H9 (cell line): ENCODE data around the gene RCAN2. TPM values are rescaled to one million over a fixed set of nuclear protein-coding genes. Genes with fewer than 3 reads are reported as not detected.

Source experiments
- DNase-seq: peaks from one replicate; pipeline ENCODE4 v3.0.0-alpha.2; 2017
- H2AFZ ChIP-seq: one replicate; pipeline ENCODE4 v1.6.1; 2013; ENCODE audit warnings: mild to moderate bottlenecking, low read length, control low read depth, moderate library complexity
- H2AK5ac ChIP-seq: 2 replicates; pipeline ENCODE4 v1.6.1; 2013; ENCODE audit warnings: low read length, control low read depth, mixed read lengths; ENCODE audit not compliant: insufficient read length
- H2BK120ac ChIP-seq: one replicate; pipeline ENCODE4 v1.6.1; 2013; ENCODE audit warnings: low read depth, mild to moderate bottlenecking, low read length, control low read depth, inconsistent platforms; ENCODE audit not compliant: poor library complexity, severe bottlenecking
- H2BK12ac ChIP-seq: 2 replicates; pipeline ENCODE4 v1.6.1; 2013; ENCODE audit warnings: low read length, control low read depth, mixed read lengths, low read depth; ENCODE audit not compliant: insufficient read length
- H2BK15ac ChIP-seq: 2 replicates; pipeline ENCODE4 v1.6.1; 2013; ENCODE audit warnings: low read depth, low read length, control low read depth
- H2BK20ac ChIP-seq: one replicate; pipeline ENCODE4 v1.6.1; 2013; ENCODE audit warnings: low read depth, mild to moderate bottlenecking, low read length, control low read depth, inconsistent platforms; ENCODE audit not compliant: poor library complexity, severe bottlenecking
- H2BK5ac ChIP-seq: 2 replicates; pipeline ENCODE4 v1.6.1; 2013; ENCODE audit warnings: low read length, control low read depth, mixed read lengths; ENCODE audit not compliant: insufficient read length
- H3K14ac ChIP-seq: 2 replicates; pipeline ENCODE4 v1.6.1; 2013; ENCODE audit warnings: low read length, control low read depth; ENCODE audit not compliant: insufficient read depth
- H3K18ac ChIP-seq: 2 replicates; pipeline ENCODE4 v1.6.1; 2013; ENCODE audit warnings: low read depth, mild to moderate bottlenecking, mixed read lengths, low read length, control low read depth; ENCODE audit not compliant: insufficient read length
- H3K23ac ChIP-seq: 2 replicates; pipeline ENCODE4 v1.6.1; 2013; ENCODE audit warnings: low read length, control low read depth, mixed read lengths, low read depth; ENCODE audit not compliant: insufficient read length
- H3K23me2 ChIP-seq: 2 replicates; pipeline ENCODE4 v1.6.1; 2013; ENCODE audit warnings: low read depth, mild to moderate bottlenecking, mixed read lengths, low read length, control low read depth; ENCODE audit not compliant: insufficient read length, poor library complexity, severe bottlenecking
- H3K27ac ChIP-seq: 2 replicates; pipeline ENCODE4 v1.5.1; 2013; ENCODE audit warnings: low read length, control low read depth, mixed read lengths, low read depth; ENCODE audit not compliant: insufficient read length
- H3K27me3 ChIP-seq: 2 replicates; pipeline ENCODE4 v1.6.1; 2013; ENCODE audit warnings: low read length, control low read depth, inconsistent platforms; ENCODE audit not compliant: insufficient read depth
- H3K4ac ChIP-seq: 2 replicates; pipeline ENCODE4 v1.6.1; 2013; ENCODE audit warnings: low read depth, mild to moderate bottlenecking, control low read depth, inconsistent platforms, low read length, moderate library complexity
- H3K4me1 ChIP-seq: 2 replicates; pipeline ENCODE4 v1.6.1; 2013; ENCODE audit warnings: low read length, control low read depth, inconsistent platforms; ENCODE audit not compliant: insufficient read depth
- H3K4me2 ChIP-seq: 2 replicates; pipeline ENCODE4 v1.6.1; 2013; ENCODE audit warnings: low read length, control low read depth, mixed read lengths; ENCODE audit not compliant: insufficient read length, insufficient read depth
- H3K56ac ChIP-seq: 2 replicates; pipeline ENCODE4 v1.6.1; 2013; ENCODE audit warnings: low read depth, mild to moderate bottlenecking, mixed read lengths, low read length, control low read depth; ENCODE audit not compliant: insufficient read length
- H3K79me1 ChIP-seq: 2 replicates; pipeline ENCODE4 v1.6.1; 2013; ENCODE audit warnings: low read depth, mild to moderate bottlenecking, moderate library complexity, low read length, control low read depth, inconsistent platforms; ENCODE audit not compliant: insufficient read depth, poor library complexity, severe bottlenecking
- H3K79me2 ChIP-seq: 2 replicates; pipeline ENCODE4 v1.6.1; 2013; ENCODE audit warnings: low read length, control low read depth, inconsistent platforms; ENCODE audit not compliant: insufficient read depth
- H3K9ac ChIP-seq: 2 replicates; pipeline ENCODE4 v1.6.1; 2013; ENCODE audit warnings: low read length, control low read depth, mixed read lengths; ENCODE audit not compliant: insufficient read length; ENCODE audit errors: extremely low read depth
- H3K9me3 ChIP-seq: one replicate; pipeline ENCODE4 v1.6.1; 2013; ENCODE audit warnings: low read depth, low read length, inconsistent platforms; ENCODE audit not compliant: control insufficient read depth
- H3T11ph ChIP-seq: one replicate; pipeline ENCODE4 v1.6.1; 2013; ENCODE audit warnings: mild to moderate bottlenecking, low read length, control low read depth, inconsistent platforms
- H4K20me1 ChIP-seq: one replicate; pipeline ENCODE4 v1.6.1; 2013; ENCODE audit not compliant: control insufficient read depth, insufficient read length, insufficient read depth
- H4K5ac ChIP-seq: 2 replicates; pipeline ENCODE4 v1.6.1; 2013; ENCODE audit warnings: low read depth, mild to moderate bottlenecking, mixed read lengths, low read length, control low read depth; ENCODE audit not compliant: insufficient read length
- H4K8ac ChIP-seq: replicated peaks from 2 replicates; pipeline ENCODE4 v1.6.1; 2013; ENCODE audit warnings: low read length, control low read depth, mixed read lengths, low read depth; ENCODE audit not compliant: insufficient read length
- H4K91ac ChIP-seq: 2 replicates; pipeline ENCODE4 v1.6.1; 2013; ENCODE audit warnings: low read depth, mild to moderate bottlenecking, moderate library complexity, mixed read lengths, low read length, control low read depth; ENCODE audit not compliant: insufficient read length
- H3K27ac Mint-ChIP-seq, 3 experiments: 2 replicates in 2 of 3; 3 replicates in 1 of 3; pipeline ENCODE4 v1.8.0; 2020 to 2021; ENCODE audit warnings: mixed read lengths in 3 of 3, mild to moderate bottlenecking in 1 of 3, moderate library complexity in 1 of 3
- H3K27me3 Mint-ChIP-seq: 2 replicates; pipeline ENCODE4 v1.8.0; 2021; ENCODE audit warnings: low read depth, mild to moderate bottlenecking, moderate library complexity, mixed read lengths
- H3K36me3 Mint-ChIP-seq, 3 experiments: 2 replicates in 2 of 3; 3 replicates in 1 of 3; pipeline ENCODE4 v1.8.0; 2020 to 2021; ENCODE audit warnings: low read depth in 3 of 3, mixed read lengths in 3 of 3; ENCODE audit not compliant: insufficient read depth in 1 of 3
- H3K4me1 Mint-ChIP-seq, 2 experiments: 2 replicates each; pipeline ENCODE4 v1.8.0; 2020; ENCODE audit warnings: mixed read lengths in 2 of 2
- H3K4me3 Mint-ChIP-seq, 2 experiments: 2 replicates in 1 of 2; 3 replicates in 1 of 2; pipeline ENCODE4 v1.8.0; 2020 to 2021; ENCODE audit warnings: mild to moderate bottlenecking in 2 of 2, mixed read lengths in 2 of 2, moderate library complexity in 1 of 2
- H3K9me3 Mint-ChIP-seq, 2 experiments: 2 replicates in 1 of 2; 3 replicates in 1 of 2; pipeline ENCODE4 v1.8.0; 2020; ENCODE audit warnings: mild to moderate bottlenecking in 2 of 2, mixed read lengths in 2 of 2, moderate library complexity in 1 of 2
- WGBS: extraction: QIAGEN DNeasy Blood & Tissue Kit; methylation state at CpG from one replicate; pipeline ENCODE4 v1.1.7; 2013; ENCODE audit warnings: missing lambda C conversion rate, low lambda C conversion rate, mixed read lengths; ENCODE audit not compliant: insufficient read length; ENCODE audit errors: extremely low coverage; 5-methylcytosine and 5-hydroxymethylcytosine counted together
- total RNA-seq: library from RNA; stranded (reverse); gene quantifications from 2 replicates; pipeline ENCODE4 v1.2.1, GENCODE V29; 2021
- TF ChIP-seq, protein P1 (sequence below): fragments of 200-600 bp; sonication (generic); conservative IDR thresholded peaks from 3 replicates; pipeline ENCODE4 v1.8.0; 2021; ENCODE audit warnings: antibody characterized with exemption, mild to moderate bottlenecking

RCAN2 gene
- total RNA-seq, 1 experiment from 2014 or later, result 3.0 TPM

DNA sequence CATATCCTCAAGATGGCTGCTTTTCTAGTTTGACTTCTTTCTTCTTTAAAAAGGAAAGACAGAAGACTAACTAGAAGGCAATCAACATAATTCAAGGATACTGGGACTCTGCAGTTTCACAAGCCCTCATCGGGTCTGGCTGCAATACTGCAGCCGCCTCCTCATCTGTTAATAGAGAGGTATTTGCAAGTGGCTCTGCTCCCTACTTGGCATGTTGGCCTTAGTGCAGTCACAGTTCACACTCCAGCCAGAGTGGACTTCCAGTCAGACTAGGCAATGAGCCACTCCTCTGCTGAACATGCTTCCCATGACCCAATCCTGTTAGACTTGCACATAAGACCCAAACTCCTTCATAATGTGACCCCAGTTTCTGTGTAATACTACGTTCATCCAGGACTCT lies 178.6 kb downstream of the RCAN2 start:
- Histone ChIP-seq H4K5ac (no peak overlapping the region), H3K23ac (no peak overlapping the region), H3K4me2 (no peak overlapping the region), H3K9ac (no peak overlapping the region), H3K79me2 (no peaks in the 10 kb centered on the region), H3K4ac (no peak overlapping the region), H3K27ac (no peak overlapping the region), H3K4me1 (no peaks in the 10 kb centered on the region), H2BK120ac (no peak overlapping the region), H4K8ac (no peak overlapping the region), H2BK15ac (no peak overlapping the region), H3T11ph (no peak overlapping the region), H2BK20ac (no peak overlapping the region), H3K79me1 (no peaks in the 10 kb centered on the region), H4K20me1 (no peaks in the 10 kb centered on the region), H2BK5ac (no peak overlapping the region), H2AFZ (no peak overlapping the region), H3K56ac (no peak overlapping the region), H3K9me3 (no peaks in the 10 kb centered on the region), H4K91ac (no peak overlapping the region), H2BK12ac (no peak overlapping the region), H2AK5ac (no peak overlapping the region), H3K18ac (no peak overlapping the region), H3K27me3 (no peaks in the 10 kb centered on the region), H3K23me2 (no peaks in the 10 kb centered on the region), H3K14ac (no peak overlapping the region)
- TF ChIP-seq, protein P1, sequence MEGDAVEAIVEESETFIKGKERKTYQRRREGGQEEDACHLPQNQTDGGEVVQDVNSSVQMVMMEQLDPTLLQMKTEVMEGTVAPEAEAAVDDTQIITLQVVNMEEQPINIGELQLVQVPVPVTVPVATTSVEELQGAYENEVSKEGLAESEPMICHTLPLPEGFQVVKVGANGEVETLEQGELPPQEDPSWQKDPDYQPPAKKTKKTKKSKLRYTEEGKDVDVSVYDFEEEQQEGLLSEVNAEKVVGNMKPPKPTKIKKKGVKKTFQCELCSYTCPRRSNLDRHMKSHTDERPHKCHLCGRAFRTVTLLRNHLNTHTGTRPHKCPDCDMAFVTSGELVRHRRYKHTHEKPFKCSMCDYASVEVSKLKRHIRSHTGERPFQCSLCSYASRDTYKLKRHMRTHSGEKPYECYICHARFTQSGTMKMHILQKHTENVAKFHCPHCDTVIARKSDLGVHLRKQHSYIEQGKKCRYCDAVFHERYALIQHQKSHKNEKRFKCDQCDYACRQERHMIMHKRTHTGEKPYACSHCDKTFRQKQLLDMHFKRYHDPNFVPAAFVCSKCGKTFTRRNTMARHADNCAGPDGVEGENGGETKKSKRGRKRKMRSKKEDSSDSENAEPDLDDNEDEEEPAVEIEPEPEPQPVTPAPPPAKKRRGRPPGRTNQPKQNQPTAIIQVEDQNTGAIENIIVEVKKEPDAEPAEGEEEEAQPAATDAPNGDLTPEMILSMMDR, result no peak
- Mint-ChIP-seq H3K4me1 (no peaks in the 10 kb centered on the region), H3K4me3 (no peak overlapping the region), H3K27ac (no peak overlapping the region), H3K27me3 (no peaks in the 10 kb centered on the region; the same call in 1 of the 2 replicates), H3K36me3 (no peaks in the 10 kb centered on the region), H3K9me3 (no peaks in the 10 kb centered on the region)
- no peak for DNase-seq
- WGBS, result no CpG with 5 or more reads among the region's 3 CpGs
